ENCODE results near the gene SPTBN1. TPM values are rescaled to one million over a fixed set of nuclear protein-coding genes. Genes with fewer than 3 reads are reported as not detected.

The SPTBN1 gene
- total RNA-seq, 1 donor from 2014 or later, result 224 TPM

GRCh38 chr2:54569745-54570301 is 113.7 kb downstream of the SPTBN1 start:
- TF ChIP-seq CTCF (conservative IDR thresholded peaks at IDR 0.05; ENCODE audit: low read depth, low read length), result no peak
- no peak overlapping the region for H3K4me3 ChIP-seq (ENCODE audit: low read depth, low read length)
- no peak for DNase-seq (ENCODE audit: low read depth)

GRCh38 chr2:54570321-54570855 is 114.3 kb downstream of the SPTBN1 start:
- TF ChIP-seq CTCF (conservative IDR thresholded peaks at IDR 0.05; ENCODE audit: low read depth, low read length), result no peak
- no peak overlapping the region for H3K4me3 ChIP-seq (ENCODE audit: low read depth, low read length)
- no peak for DNase-seq (ENCODE audit: low read depth)

- DNase-seq (ENCODE audit: low read depth), result no peak
- H3K4me3 ChIP-seq (ENCODE audit: low read depth, low read length), result no peak overlapping the region
- TF ChIP-seq CTCF (conservative IDR thresholded peaks at IDR 0.05; ENCODE audit: low read depth, low read length), result no peak
Observed at GRCh38 chr2:54570925-54571694, 115.0 kb downstream of the SPTBN1 start.

- no peak for TF ChIP-seq CTCF (conservative IDR thresholded peaks at IDR 0.05; ENCODE audit: low read depth, low read length)
- H3K4me3 ChIP-seq (ENCODE audit: low read depth, low read length), result no peak overlapping the region
- DNase-seq (ENCODE audit: low read depth), result no peak
Observed at GRCh38 chr2:54572262-54572635, 116.1 kb downstream of the SPTBN1 start.

- no peak for DNase-seq (ENCODE audit: low read depth)
- no peak for TF ChIP-seq CTCF (conservative IDR thresholded peaks at IDR 0.05; ENCODE audit: low read depth, low read length)
- H3K4me3 ChIP-seq (ENCODE audit: low read depth, low read length), result no peak overlapping the region
Observed at GRCh38 chr2:54572636-54573536, 116.8 kb downstream of the SPTBN1 start.

- no peak for TF ChIP-seq CTCF (conservative IDR thresholded peaks at IDR 0.05; ENCODE audit: low read depth, low read length)
- H3K4me3 ChIP-seq (ENCODE audit: low read depth, low read length), result no peak overlapping the region
- DNase-seq (ENCODE audit: low read depth), result no peak
Observed at GRCh38 chr2:54573537-54573919, 117.4 kb downstream of the SPTBN1 start.

All from epithelial cell of proximal tubule (primary cell).